ENCODE data around the gene NOLC1. TPM values are rescaled to one million over a fixed set of nuclear protein-coding genes. Genes with fewer than 3 reads are reported as not detected.

Gene NOLC1
- total RNA-seq, 1 experiment from 2014 or later: 69.9 TPM

GRCh38 chr10:102106998-102107397 lies 45.2 kb upstream of the NOLC1 start:
- Histone ChIP-seq H3K9ac (ENCODE audit: low read length) (no peak overlapping the region), H3K9me2 (replicated peaks; ENCODE audit: low read length) (no peaks in the 10 kb centered on the region), H3K27ac (ENCODE audit: low read length) (no peak overlapping the region), H4K20me1 (ENCODE audit: low read length) (no peaks in the 10 kb centered on the region), H3K4me1 (ENCODE audit: insufficient read depth, low read length) (no peaks in the 10 kb centered on the region), H3K36me3 (ENCODE audit: low read depth, low read length) (peaks cover 6% of the 10 kb centered on the region; the same call in 1 of the 2 replicates), H3K4me3 (ENCODE audit: low read length) (no peak overlapping the region), H2AFZ (ENCODE audit: low read length) (no peak overlapping the region), H3K79me2 (ENCODE audit: low read length) (peaks cover 3% of the 10 kb centered on the region), H3K9me3 (ENCODE audit: low read length) (no peaks in the 10 kb centered on the region), H3K27me3 (ENCODE audit: low read length) (no peaks in the 10 kb centered on the region), H3K4me2 (ENCODE audit: low read length) (no peak overlapping the region), H3F3A (ENCODE audit: low read length, unreplicated experiment) (no peaks in the 10 kb centered on the region)
- TF ChIP-seq CTCF (conservative IDR thresholded peaks at IDR 0.05; ENCODE audit: low read depth, low read length) (no peak), EZH2phosphoT487 (IDR thresholded peaks at IDR 0.05; ENCODE audit: borderline replicate concordance, low read length) (no peak), EZH2 (IDR thresholded peaks at IDR 0.05; ENCODE audit: low read length, unreplicated experiment) (no peak)
- DNase-seq (no peak), ATAC-seq (no peak)
- no TSS peak for BruUV-seq (replicated peaks)
- intact Hi-C loops (cut with micrococcal nuclease): no loop called here
- ChIA-PET CTCF (interaction anchor here (1.1 kb wide), 1 partner anchor 97 kb away, joined by 24 read pairs; no protein-coding TSS in a partner anchor), POLR2A (ENCODE audit: unreplicated experiment) (no interaction called here)

GRCh38 chr10:102109166-102110116 lies 42.7 kb upstream of the NOLC1 start:
- Histone ChIP-seq H3F3A (ENCODE audit: low read length, unreplicated experiment) (no peaks in the 10 kb centered on the region), H3K4me1 (ENCODE audit: insufficient read depth, low read length) (peaks cover 12% of the 10 kb centered on the region), H3K9me2 (replicated peaks; ENCODE audit: low read length) (no peaks in the 10 kb centered on the region), H3K36me3 (ENCODE audit: low read depth, low read length) (peaks cover 6% of the 10 kb centered on the region; the same call in 1 of the 2 replicates), H3K9me3 (ENCODE audit: low read length) (no peaks in the 10 kb centered on the region), H3K27ac (ENCODE audit: low read length) (no peak overlapping the region), H3K9ac (ENCODE audit: low read length) (no peak overlapping the region), H4K20me1 (ENCODE audit: low read length) (peaks cover 10% of the 10 kb centered on the region), H3K27me3 (ENCODE audit: low read length) (no peaks in the 10 kb centered on the region), H2AFZ (ENCODE audit: low read length) (no peak overlapping the region), H3K79me2 (ENCODE audit: low read length) (peaks cover 27% of the 10 kb centered on the region), H3K4me2 (ENCODE audit: low read length) (no peak overlapping the region), H3K4me3 (ENCODE audit: low read length) (no peak overlapping the region)
- BruUV-seq (replicated peaks): no TSS peak
- TF ChIP-seq EZH2 (IDR thresholded peaks at IDR 0.05; ENCODE audit: low read length, unreplicated experiment): no peak
- no peak for TF ChIP-seq CTCF (conservative IDR thresholded peaks at IDR 0.05; ENCODE audit: low read depth, low read length)
- no peak for TF ChIP-seq EZH2phosphoT487 (IDR thresholded peaks at IDR 0.05; ENCODE audit: borderline replicate concordance, low read length)
- intact Hi-C loops (cut with micrococcal nuclease): no loop called here
- CTCF ChIA-PET: no interaction called here
- DNase-seq (no peak), ATAC-seq (no peak)
- POLR2A ChIA-PET (ENCODE audit: unreplicated experiment): no interaction called here

- POLR2A ChIA-PET (ENCODE audit: unreplicated experiment): no interaction called here
- Histone ChIP-seq H3K4me3 (ENCODE audit: low read length) (no peak overlapping the region), H3F3A (ENCODE audit: low read length, unreplicated experiment) (no peaks in the 10 kb centered on the region), H3K27ac (ENCODE audit: low read length) (no peak overlapping the region), H3K9ac (ENCODE audit: low read length) (no peak overlapping the region), H3K27me3 (ENCODE audit: low read length) (no peaks in the 10 kb centered on the region), H3K4me1 (ENCODE audit: insufficient read depth, low read length) (peaks cover 23% of the 10 kb centered on the region), H3K79me2 (ENCODE audit: low read length) (peaks cover 40% of the 10 kb centered on the region), H3K4me2 (ENCODE audit: low read length) (no peak overlapping the region), H3K9me3 (ENCODE audit: low read length) (no peaks in the 10 kb centered on the region), H3K9me2 (replicated peaks; ENCODE audit: low read length) (no peaks in the 10 kb centered on the region), H4K20me1 (ENCODE audit: low read length) (peaks cover 10% of the 10 kb centered on the region), H3K36me3 (ENCODE audit: low read depth, low read length) (peaks cover 6% of the 10 kb centered on the region; the same call in 1 of the 2 replicates), H2AFZ (ENCODE audit: low read length) (no peak overlapping the region)
- intact Hi-C loops (cut with micrococcal nuclease): no loop called here
- no peak for DNase-seq
- TF ChIP-seq CTCF (conservative IDR thresholded peaks at IDR 0.05; ENCODE audit: low read depth, low read length) (no peak), EZH2phosphoT487 (IDR thresholded peaks at IDR 0.05; ENCODE audit: borderline replicate concordance, low read length) (no peak), EZH2 (IDR thresholded peaks at IDR 0.05; ENCODE audit: low read length, unreplicated experiment) (no peak)
- BruUV-seq (replicated peaks): no TSS peak
- ATAC-seq: no peak
- CTCF ChIA-PET: no interaction called here
Observed at GRCh38 chr10:102111276-102111675, 40.9 kb upstream of the NOLC1 start.

All from PC-3 (cell line).